ES-I3 (cell line): ENCODE measurements around the gene HSPA6.
A peak's percentile ranks its signal among the peaks of the same experiment; 100 is the strongest.
"Not testable (repeated sequence)": the region's sequence is repeated elsewhere in the genome, so short reads cannot be mapped to it uniquely, and the experiment has no call there.

Source experiments
- H3K36me3 ChIP-seq: 2 replicates; pipeline ENCODE4 v1.6.1; 2013; ENCODE audit warnings: mild to moderate bottlenecking, low read length, control low read depth, moderate library complexity; ENCODE audit not compliant: insufficient read depth
- H3K4me1 ChIP-seq: 2 replicates; pipeline ENCODE4 v1.6.1; 2013; ENCODE audit warnings: mild to moderate bottlenecking, control low read depth, low read length; ENCODE audit not compliant: insufficient read depth
- H3K9ac ChIP-seq: 2 replicates; pipeline ENCODE4 v1.6.1; 2013; ENCODE audit warnings: low read depth, mild to moderate bottlenecking, low read length, moderate library complexity
- H3K9me3 ChIP-seq: 2 replicates; pipeline ENCODE4 v1.6.1; 2013; ENCODE audit warnings: mild to moderate bottlenecking, low read length, moderate library complexity; ENCODE audit not compliant: control insufficient read depth, insufficient read depth

Gene HSPA6

GRCh38 chr1:161538925-161539479 is 14.7 kb downstream of the HSPA6 start:
- not testable (repeated sequence) for H3K4me1 ChIP-seq, H3K36me3 ChIP-seq, H3K9me3 ChIP-seq
- H3K9ac ChIP-seq, result peak overlapping the region; percentile 86; the same call in 1 of the 2 replicates

- H3K9ac ChIP-seq, result peak overlapping the region; percentile 86
- H3K4me1 ChIP-seq, H3K36me3 ChIP-seq, H3K9me3 ChIP-seq: not testable (repeated sequence)
Observed at GRCh38 chr1:161539731-161540569, 15.6 kb downstream of the HSPA6 start.

GRCh38 chr1:161540570-161540960 is 16.2 kb downstream of the HSPA6 start:
- not testable (repeated sequence) for H3K36me3 ChIP-seq, H3K4me1 ChIP-seq, H3K9me3 ChIP-seq
- peak overlapping the region; percentile 86; the same call in 1 of the 2 replicates for H3K9ac ChIP-seq

- not testable (repeated sequence) for H3K36me3 ChIP-seq, H3K4me1 ChIP-seq, H3K9me3 ChIP-seq, H3K9ac ChIP-seq
Observed at GRCh38 chr1:161542091-161542559, 17.8 kb downstream of the HSPA6 start.

- not testable (repeated sequence) for H3K9ac ChIP-seq, H3K36me3 ChIP-seq, H3K9me3 ChIP-seq, H3K4me1 ChIP-seq
Observed at GRCh38 chr1:161543125-161543524, 18.8 kb downstream of the HSPA6 start.

- H3K9me3 ChIP-seq, H3K36me3 ChIP-seq: not testable (repeated sequence)
Observed at GRCh38 chr1:161545005-161545731, 20.8 kb downstream of the HSPA6 start.

GRCh38 chr1:161547995-161548741 is 23.8 kb downstream of the HSPA6 start:
- H3K4me1 ChIP-seq, H3K9me3 ChIP-seq: not testable (repeated sequence)

More at GRCh38 chr1:161545005-161545731, 20.8 kb downstream of the HSPA6 start:
- not testable (repeated sequence) for H3K4me1 ChIP-seq, H3K9ac ChIP-seq

GRCh38 chr1:161548749-161549406 is 24.5 kb downstream of the HSPA6 start:
- not testable (repeated sequence) for H3K9me3 ChIP-seq, H3K9ac ChIP-seq, H3K4me1 ChIP-seq, H3K36me3 ChIP-seq

More at GRCh38 chr1:161547995-161548741, 23.8 kb downstream of the HSPA6 start:
- H3K9ac ChIP-seq, H3K36me3 ChIP-seq: not testable (repeated sequence)

GRCh38 chr1:161549652-161550051 is 25.3 kb downstream of the HSPA6 start, which contains the start of gene FCGR3A:
Gene FCGR3A, minus strand, starts transcription at chr1:161549818. Its CDS starts 82 bp downstream, at chr1:161549736.
- Histone ChIP-seq H3K9ac (no peak within 1 kb of the TSS), H3K9me3 (no peaks in the 10 kb centered on the region), H3K4me1 (no peaks in the 10 kb centered on the region), H3K36me3 (no peaks in the 10 kb centered on the region)

GRCh38 chr1:161550942-161551341 is 26.6 kb downstream of the HSPA6 start:
- H3K9ac ChIP-seq, H3K36me3 ChIP-seq, H3K4me1 ChIP-seq, H3K9me3 ChIP-seq: not testable (repeated sequence)

GRCh38 chr1:161553631-161554030 is 29.3 kb downstream of the HSPA6 start:
- not testable (repeated sequence) for H3K9me3 ChIP-seq, H3K9ac ChIP-seq, H3K36me3 ChIP-seq, H3K4me1 ChIP-seq

GRCh38 chr1:161554340-161554739 is 30.0 kb downstream of the HSPA6 start:
- not testable (repeated sequence) for H3K9ac ChIP-seq, H3K9me3 ChIP-seq, H3K36me3 ChIP-seq, H3K4me1 ChIP-seq

- H3K4me1 ChIP-seq, H3K9ac ChIP-seq, H3K9me3 ChIP-seq, H3K36me3 ChIP-seq: not testable (repeated sequence)
Observed at GRCh38 chr1:161554815-161555417, 30.6 kb downstream of the HSPA6 start.
